Measurements from ENCODE around the gene STUB1. TPM values are rescaled to one million over a fixed set of nuclear protein-coding genes. Genes with fewer than 3 reads are reported as not detected.
A peak's percentile ranks its signal among the peaks of the same experiment; 100 is the strongest.

Gene STUB1
- total and polyA plus RNA-seq, 4 donors = 32.4 to 74.4 (median 50.2) TPM

DNA sequence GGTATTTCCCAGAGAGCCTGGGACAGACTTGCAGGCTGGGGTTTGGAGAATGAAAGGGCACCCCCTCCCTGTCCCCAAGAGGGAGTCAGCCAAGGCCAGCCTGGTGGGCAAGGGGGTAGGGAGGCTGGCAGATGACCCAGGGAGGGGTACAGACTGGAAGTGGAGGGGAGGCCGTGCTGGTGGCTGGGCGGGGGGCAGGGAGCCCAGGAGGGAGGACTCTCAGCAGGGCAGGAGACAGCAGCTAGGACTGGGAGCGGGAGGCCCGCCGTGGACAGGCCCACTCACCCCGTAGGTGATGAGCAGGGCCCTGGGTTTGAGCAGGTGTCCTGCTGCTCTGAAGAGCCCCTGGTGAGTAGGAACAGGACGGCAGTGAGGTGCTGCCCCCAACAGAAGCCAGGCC is 45.2 kb upstream of the STUB1 start:
- Histone ChIP-seq H3K9ac (ENCODE audit: low read depth in 1 of 2, low read length in 2 of 2) (no peak overlapping the region), H3K36me3 (ENCODE audit: control insufficient read depth in 4 of 4, insufficient read depth in 3 of 4, low read depth in 1 of 4, low read length in 3 of 4) (peaks cover 0 to 7% (median 0%) of the 10 kb centered on the region in 4 donors), H3K4me3 (ENCODE audit: low read depth in 1 of 3, low read length in 3 of 3) (no peak overlapping the region), H3K4me1 (ENCODE audit: control insufficient read depth in 4 of 4, insufficient read depth in 4 of 4, low read length in 3 of 4) (peaks cover 20 to 40% (median 30%) of the 10 kb centered on the region in 4 donors), H3K27me3 (ENCODE audit: control insufficient read depth in 4 of 4, insufficient read depth in 4 of 4, low read length in 3 of 4) (no peaks in the 10 kb centered on the region), H3K27ac (ENCODE audit: low read depth in 1 of 2, low read length in 2 of 2) (no peak overlapping the region), H3K9me3 (ENCODE audit: control insufficient read depth in 4 of 4, low read length in 3 of 4) (no peaks in the 10 kb centered on the region)
- TF ChIP-seq, protein P1, sequence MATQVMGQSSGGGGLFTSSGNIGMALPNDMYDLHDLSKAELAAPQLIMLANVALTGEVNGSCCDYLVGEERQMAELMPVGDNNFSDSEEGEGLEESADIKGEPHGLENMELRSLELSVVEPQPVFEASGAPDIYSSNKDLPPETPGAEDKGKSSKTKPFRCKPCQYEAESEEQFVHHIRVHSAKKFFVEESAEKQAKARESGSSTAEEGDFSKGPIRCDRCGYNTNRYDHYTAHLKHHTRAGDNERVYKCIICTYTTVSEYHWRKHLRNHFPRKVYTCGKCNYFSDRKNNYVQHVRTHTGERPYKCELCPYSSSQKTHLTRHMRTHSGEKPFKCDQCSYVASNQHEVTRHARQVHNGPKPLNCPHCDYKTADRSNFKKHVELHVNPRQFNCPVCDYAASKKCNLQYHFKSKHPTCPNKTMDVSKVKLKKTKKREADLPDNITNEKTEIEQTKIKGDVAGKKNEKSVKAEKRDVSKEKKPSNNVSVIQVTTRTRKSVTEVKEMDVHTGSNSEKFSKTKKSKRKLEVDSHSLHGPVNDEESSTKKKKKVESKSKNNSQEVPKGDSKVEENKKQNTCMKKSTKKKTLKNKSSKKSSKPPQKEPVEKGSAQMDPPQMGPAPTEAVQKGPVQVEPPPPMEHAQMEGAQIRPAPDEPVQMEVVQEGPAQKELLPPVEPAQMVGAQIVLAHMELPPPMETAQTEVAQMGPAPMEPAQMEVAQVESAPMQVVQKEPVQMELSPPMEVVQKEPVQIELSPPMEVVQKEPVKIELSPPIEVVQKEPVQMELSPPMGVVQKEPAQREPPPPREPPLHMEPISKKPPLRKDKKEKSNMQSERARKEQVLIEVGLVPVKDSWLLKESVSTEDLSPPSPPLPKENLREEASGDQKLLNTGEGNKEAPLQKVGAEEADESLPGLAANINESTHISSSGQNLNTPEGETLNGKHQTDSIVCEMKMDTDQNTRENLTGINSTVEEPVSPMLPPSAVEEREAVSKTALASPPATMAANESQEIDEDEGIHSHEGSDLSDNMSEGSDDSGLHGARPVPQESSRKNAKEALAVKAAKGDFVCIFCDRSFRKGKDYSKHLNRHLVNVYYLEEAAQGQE (IDR thresholded peaks at IDR 0.05) = no peak
- no peak for TF ChIP-seq RAD21 (IDR thresholded peaks at IDR 0.05)
- TF ChIP-seq, protein P2, sequence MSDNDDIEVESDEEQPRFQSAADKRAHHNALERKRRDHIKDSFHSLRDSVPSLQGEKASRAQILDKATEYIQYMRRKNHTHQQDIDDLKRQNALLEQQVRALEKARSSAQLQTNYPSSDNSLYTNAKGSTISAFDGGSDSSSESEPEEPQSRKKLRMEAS (IDR thresholded peaks at IDR 0.05) = no peak
- TF ChIP-seq HNF4G (IDR thresholded peaks at IDR 0.05) = no peak
- no peak for TF ChIP-seq NR2F2 (IDR thresholded peaks at IDR 0.05)
- no peak for TF ChIP-seq RXRA (IDR thresholded peaks at IDR 0.05)
- WGBS = 91% methylated on average over 7 of the region's 7 CpGs
- no peak for DNase-seq (ENCODE audit: low spot score)

DNA sequence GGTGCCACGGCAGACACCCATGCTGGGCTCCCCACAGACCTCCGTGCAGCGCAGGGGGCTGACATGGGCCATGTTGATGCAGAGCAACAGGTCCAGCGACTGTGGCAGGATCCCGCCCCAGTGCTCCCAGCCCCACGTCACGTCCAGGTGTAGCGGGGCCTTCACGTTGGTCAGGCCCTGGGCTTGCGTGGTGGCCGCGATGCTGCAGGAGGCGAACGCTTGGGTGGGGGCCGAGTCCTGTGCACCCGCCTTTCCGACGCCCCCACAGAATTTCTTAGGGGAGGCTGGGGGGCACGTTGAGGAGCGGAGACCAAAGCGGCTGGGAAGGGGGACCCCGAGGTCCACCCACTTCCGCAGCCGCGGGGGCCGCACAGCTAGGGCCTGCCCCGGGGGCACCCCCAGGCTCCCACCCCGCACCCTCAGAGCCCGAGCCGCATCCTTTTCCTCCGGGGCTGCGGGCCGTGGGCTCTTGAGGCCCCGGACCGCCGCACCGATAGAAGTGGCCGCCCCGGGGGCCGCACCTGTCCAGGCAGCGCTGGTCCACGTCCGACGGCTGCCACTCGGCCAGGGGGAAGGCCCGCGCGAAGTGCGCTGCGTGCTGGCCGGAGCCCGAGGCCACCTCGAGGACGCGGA is 44.5 kb upstream of the STUB1 start:
- no peak for TF ChIP-seq SP1 (IDR thresholded peaks at IDR 0.05)
- TF ChIP-seq FOXA1 (IDR thresholded peaks at IDR 0.05) = no peak
- no peak for TF ChIP-seq EGR1 (IDR thresholded peaks at IDR 0.05; ENCODE audit: low read depth in 2 of 2)
- TF ChIP-seq RAD21 (IDR thresholded peaks at IDR 0.05) = no peak
- 9% methylated on average over 55 of the region's 55 CpGs for WGBS
- peaks cover 13 to 38% (median 23%) of the 10 kb centered on the region in 4 donors for H3K4me1 ChIP-seq (ENCODE audit: control insufficient read depth in 4 of 4, insufficient read depth in 4 of 4, low read length in 3 of 4)

DNA sequence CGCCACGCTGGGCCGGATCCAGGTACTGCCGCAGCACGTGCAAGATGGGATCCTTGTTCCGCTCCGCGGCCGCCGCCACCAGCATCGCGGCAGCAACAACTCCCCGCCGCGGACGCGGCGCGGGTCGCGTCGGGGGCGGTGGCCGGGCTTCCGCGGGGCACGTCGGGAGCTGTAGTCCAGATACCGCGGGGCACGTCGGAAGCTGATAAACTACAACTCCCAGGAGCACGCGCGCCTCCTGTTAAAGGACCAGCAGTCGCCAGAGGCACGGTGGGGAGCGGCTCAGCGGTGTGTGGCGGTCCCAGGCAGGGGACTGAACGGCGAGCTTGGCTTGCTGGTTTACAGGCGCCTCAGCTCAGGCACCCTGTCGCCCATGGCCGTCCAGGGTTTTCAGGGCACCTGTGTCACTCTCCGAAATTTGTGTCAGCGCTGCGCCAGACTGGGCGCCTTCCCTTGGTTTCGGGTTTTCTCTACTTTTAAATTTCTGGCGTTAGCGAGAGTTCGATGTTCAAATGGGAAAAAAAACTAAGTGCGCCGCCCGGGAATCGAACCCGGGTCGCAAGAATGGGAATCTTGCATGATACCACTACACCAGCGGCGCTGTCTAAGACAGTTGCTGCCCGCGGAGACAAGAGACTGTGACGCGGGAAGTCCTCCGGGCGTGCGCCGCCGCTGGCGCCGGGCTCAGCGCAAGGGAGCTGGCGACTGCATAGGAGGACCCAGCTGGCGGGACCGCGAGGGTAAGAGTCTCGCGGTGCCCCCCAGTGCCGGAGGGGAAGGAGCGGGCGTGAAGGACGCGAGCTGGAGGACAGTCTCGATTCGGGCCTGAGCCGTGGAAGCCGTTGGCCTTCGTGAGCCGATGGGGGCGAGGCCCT is 43.8 kb upstream of the STUB1 start, which contains the start of gene METTL26:
METTL26 (minus strand) TSS at position 100 of the 875 bp plus-strand sequence; CDS start at position 85, 15 bp downstream.
- H3K9me3 ChIP-seq (ENCODE audit: control insufficient read depth in 4 of 4, low read length in 3 of 4) = no peaks in the 10 kb centered on the region
- under 1% methylated on average over 91 of the region's 91 CpGs for WGBS
- DNase-seq (ENCODE audit: low spot score) = peak; percentile 94
- peak within 1 kb of the TSS; percentile 63 to 89 for H3K9ac ChIP-seq (ENCODE audit: low read depth in 1 of 2, low read length in 2 of 2)
- no peaks in the 10 kb centered on the region for H3K27me3 ChIP-seq (ENCODE audit: control insufficient read depth in 4 of 4, insufficient read depth in 4 of 4, low read length in 3 of 4)
- H3K4me3 ChIP-seq (ENCODE audit: low read depth in 1 of 3, low read length in 3 of 3) = peak within 1 kb of the TSS; percentile 60 to 88 (median 80)
- H3K4me1 ChIP-seq (ENCODE audit: control insufficient read depth in 4 of 4, insufficient read depth in 4 of 4, low read length in 3 of 4) = peaks cover 8 to 38% (median 19%) of the 10 kb centered on the region in 4 donors
- H3K36me3 ChIP-seq (ENCODE audit: control insufficient read depth in 4 of 4, insufficient read depth in 3 of 4, low read depth in 1 of 4, low read length in 3 of 4) = peaks cover 0 to 7% (median 0%) of the 10 kb centered on the region in 4 donors
- H3K27ac ChIP-seq (ENCODE audit: low read depth in 1 of 2, low read length in 2 of 2) = peak within 1 kb of the TSS; percentile 84 to 99
- TF ChIP-seq RAD21 (IDR thresholded peaks at IDR 0.05) (peak in 1 of 2 donors; percentile 11), TAF1 (conservative IDR thresholded peaks at IDR 0.05) (no peak), RXRA (IDR thresholded peaks at IDR 0.05) (no peak), JUND (IDR thresholded peaks at IDR 0.05) (no peak), GABPA (IDR thresholded peaks at IDR 0.05 in 1 of 2, conservative IDR thresholded peaks at IDR 0.05 in 1 of 2) (peak in 1 of 2 donors; percentile 69), YY1 (IDR thresholded peaks at IDR 0.05) (peak; percentile 56), HNF4G (IDR thresholded peaks at IDR 0.05) (no peak)
- TF ChIP-seq, protein P3, sequence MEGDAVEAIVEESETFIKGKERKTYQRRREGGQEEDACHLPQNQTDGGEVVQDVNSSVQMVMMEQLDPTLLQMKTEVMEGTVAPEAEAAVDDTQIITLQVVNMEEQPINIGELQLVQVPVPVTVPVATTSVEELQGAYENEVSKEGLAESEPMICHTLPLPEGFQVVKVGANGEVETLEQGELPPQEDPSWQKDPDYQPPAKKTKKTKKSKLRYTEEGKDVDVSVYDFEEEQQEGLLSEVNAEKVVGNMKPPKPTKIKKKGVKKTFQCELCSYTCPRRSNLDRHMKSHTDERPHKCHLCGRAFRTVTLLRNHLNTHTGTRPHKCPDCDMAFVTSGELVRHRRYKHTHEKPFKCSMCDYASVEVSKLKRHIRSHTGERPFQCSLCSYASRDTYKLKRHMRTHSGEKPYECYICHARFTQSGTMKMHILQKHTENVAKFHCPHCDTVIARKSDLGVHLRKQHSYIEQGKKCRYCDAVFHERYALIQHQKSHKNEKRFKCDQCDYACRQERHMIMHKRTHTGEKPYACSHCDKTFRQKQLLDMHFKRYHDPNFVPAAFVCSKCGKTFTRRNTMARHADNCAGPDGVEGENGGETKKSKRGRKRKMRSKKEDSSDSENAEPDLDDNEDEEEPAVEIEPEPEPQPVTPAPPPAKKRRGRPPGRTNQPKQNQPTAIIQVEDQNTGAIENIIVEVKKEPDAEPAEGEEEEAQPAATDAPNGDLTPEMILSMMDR (IDR thresholded peaks at IDR 0.05; ENCODE audit: low read depth, low read length, missing input control) = no peak
- TF ChIP-seq, protein P2 (IDR thresholded peaks at IDR 0.05) = peak; percentile 88
- TF ChIP-seq, protein P1 (IDR thresholded peaks at IDR 0.05) = no peak
- TF ChIP-seq, protein P4, sequence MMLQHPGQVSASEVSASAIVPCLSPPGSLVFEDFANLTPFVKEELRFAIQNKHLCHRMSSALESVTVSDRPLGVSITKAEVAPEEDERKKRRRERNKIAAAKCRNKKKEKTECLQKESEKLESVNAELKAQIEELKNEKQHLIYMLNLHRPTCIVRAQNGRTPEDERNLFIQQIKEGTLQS (IDR thresholded peaks at IDR 0.05) = peak; percentile 100

More for the DNA sequence above, 44.5 kb upstream of the STUB1 start:
- Histone ChIP-seq H3K27ac (ENCODE audit: low read depth in 1 of 2, low read length in 2 of 2) (peak overlapping the region; percentile 84 to 99), H3K9ac (ENCODE audit: low read depth in 1 of 2, low read length in 2 of 2) (no peak overlapping the region), H3K36me3 (ENCODE audit: control insufficient read depth in 4 of 4, insufficient read depth in 3 of 4, low read depth in 1 of 4, low read length in 3 of 4) (peaks cover 0 to 7% (median 0%) of the 10 kb centered on the region in 4 donors), H3K27me3 (ENCODE audit: control insufficient read depth in 4 of 4, insufficient read depth in 4 of 4, low read length in 3 of 4) (no peaks in the 10 kb centered on the region), H3K9me3 (ENCODE audit: control insufficient read depth in 4 of 4, low read length in 3 of 4) (no peaks in the 10 kb centered on the region), H3K4me3 (ENCODE audit: low read depth in 1 of 3, low read length in 3 of 3) (peak overlapping the region; percentile 60 to 80 (median 72))
- no peak for DNase-seq (ENCODE audit: low spot score)

All from liver (tissue), 9 donors.